Measurements from ENCODE around the gene SHH. TPM values are rescaled to one million over a fixed set of nuclear protein-coding genes. Genes with fewer than 3 reads are reported as not detected.

SHH gene
- total and polyA plus RNA-seq, 7 experiments from 2014 or later, result not detected

- CTCF ChIA-PET, result no interaction called here
- no peaks in the 10 kb centered on the region for H3K27me3 ChIP-seq (ENCODE audit: control insufficient read depth in 2 of 2, insufficient read depth in 2 of 2, low read length in 2 of 2)
- Mint-ChIP-seq H3K27me3 (peaks cover 0 to 23% (median 7%) of the 10 kb centered on the region in 5 donors), H3K4me3 (no peak overlapping the region), H3K9me3 (no peaks in the 10 kb centered on the region), H3K4me1 (no peaks in the 10 kb centered on the region), H3K27ac (no peak overlapping the region), H3K36me3 (no peaks in the 10 kb centered on the region)
- H3K36me3 ChIP-seq (ENCODE audit: control insufficient read depth in 2 of 3, insufficient read depth in 3 of 3, low read length in 3 of 3), result no peaks in the 10 kb centered on the region
- H3K4me3 ChIP-seq (ENCODE audit: low read length), result no peak overlapping the region
- no peaks in the 10 kb centered on the region for H3K4me1 ChIP-seq (ENCODE audit: control insufficient read depth in 2 of 2, insufficient read depth in 2 of 2, low read length in 2 of 2)
- no peak overlapping the region for H3K27ac ChIP-seq (ENCODE audit: low read depth, low read length)
- ATAC-seq, result no peak
- no peak for DNase-seq
- intact Hi-C loops (cut with micrococcal nuclease), result no loop called here
- H3K9me3 ChIP-seq (ENCODE audit: control insufficient read depth in 2 of 3, low read length in 3 of 3), result no peaks in the 10 kb centered on the region
- POLR2A ChIA-PET, result no interaction called here
Observed at GRCh38 chr7:155830961-155831806, 18.9 kb upstream of the SHH start.

GRCh38 chr7:155829796-155830470 lies 17.7 kb upstream of the SHH start:
- Mint-ChIP-seq H3K9me3 (no peaks in the 10 kb centered on the region), H3K27ac (no peak overlapping the region), H3K27me3 (peaks cover 0 to 21% (median 12%) of the 10 kb centered on the region in 5 donors), H3K4me3 (no peak overlapping the region), H3K36me3 (no peaks in the 10 kb centered on the region), H3K4me1 (no peaks in the 10 kb centered on the region)
- ChIA-PET POLR2A (no interaction called here), CTCF (no interaction called here)
- DNase-seq (no peak), ATAC-seq (no peak)
- H3K9me3 ChIP-seq (ENCODE audit: control insufficient read depth in 2 of 3, low read length in 3 of 3), result no peaks in the 10 kb centered on the region
- H3K27me3 ChIP-seq (ENCODE audit: control insufficient read depth in 2 of 2, insufficient read depth in 2 of 2, low read length in 2 of 2), result no peaks in the 10 kb centered on the region
- no peak overlapping the region for H3K4me3 ChIP-seq (ENCODE audit: low read length)
- no peak overlapping the region for H3K27ac ChIP-seq (ENCODE audit: low read depth, low read length)
- no peaks in the 10 kb centered on the region for H3K36me3 ChIP-seq (ENCODE audit: control insufficient read depth in 2 of 3, insufficient read depth in 3 of 3, low read length in 3 of 3)
- intact Hi-C loops (cut with micrococcal nuclease), result no loop called here
- H3K4me1 ChIP-seq (ENCODE audit: control insufficient read depth in 2 of 2, insufficient read depth in 2 of 2, low read length in 2 of 2), result no peaks in the 10 kb centered on the region

- DNase-seq (no peak), ATAC-seq (no peak)
- CTCF ChIA-PET, result no interaction called here
- no peak overlapping the region for H3K4me3 Mint-ChIP-seq
- no peak overlapping the region for H3K27ac Mint-ChIP-seq
- H3K36me3 ChIP-seq (ENCODE audit: control insufficient read depth in 2 of 3, insufficient read depth in 3 of 3, low read length in 3 of 3), result no peaks in the 10 kb centered on the region
- no peak overlapping the region for H3K27ac ChIP-seq (ENCODE audit: low read depth, low read length)
- no peaks in the 10 kb centered on the region for H3K9me3 ChIP-seq (ENCODE audit: control insufficient read depth in 2 of 3, low read length in 3 of 3)
- H3K27me3 Mint-ChIP-seq, result peaks cover 2 to 47% (median 25%) of the 10 kb centered on the region in 5 donors
- intact Hi-C loops (cut with micrococcal nuclease), result no loop called here
- no peaks in the 10 kb centered on the region for H3K4me1 Mint-ChIP-seq
- no peaks in the 10 kb centered on the region for H3K27me3 ChIP-seq (ENCODE audit: control insufficient read depth in 2 of 2, insufficient read depth in 2 of 2, low read length in 2 of 2)
- POLR2A ChIA-PET, result no interaction called here
- no peak overlapping the region for H3K4me3 ChIP-seq (ENCODE audit: low read length)
- no peaks in the 10 kb centered on the region for H3K36me3 Mint-ChIP-seq
- no peaks in the 10 kb centered on the region for H3K4me1 ChIP-seq (ENCODE audit: control insufficient read depth in 2 of 2, insufficient read depth in 2 of 2, low read length in 2 of 2)
- no peaks in the 10 kb centered on the region for H3K9me3 Mint-ChIP-seq
Observed at GRCh38 chr7:155825336-155825735, 13.1 kb upstream of the SHH start.

GRCh38 chr7:155824227-155824886 lies 12.1 kb upstream of the SHH start:
- intact Hi-C loops (cut with micrococcal nuclease), result no loop called here
- no peaks in the 10 kb centered on the region for H3K4me1 ChIP-seq (ENCODE audit: control insufficient read depth in 2 of 2, insufficient read depth in 2 of 2, low read length in 2 of 2)
- ATAC-seq (no peak), DNase-seq (no peak)
- H3K27me3 Mint-ChIP-seq, result peaks cover 2 to 50% (median 25%) of the 10 kb centered on the region in 5 donors
- H3K27me3 ChIP-seq (ENCODE audit: control insufficient read depth in 2 of 2, insufficient read depth in 2 of 2, low read length in 2 of 2), result no peaks in the 10 kb centered on the region
- H3K4me3 Mint-ChIP-seq, result no peak overlapping the region
- no peak overlapping the region for H3K27ac Mint-ChIP-seq
- no peaks in the 10 kb centered on the region for H3K4me1 Mint-ChIP-seq
- ChIA-PET CTCF (no interaction called here), POLR2A (no interaction called here)
- no peaks in the 10 kb centered on the region for H3K36me3 ChIP-seq (ENCODE audit: control insufficient read depth in 2 of 3, insufficient read depth in 3 of 3, low read length in 3 of 3)
- H3K9me3 ChIP-seq (ENCODE audit: control insufficient read depth in 2 of 3, low read length in 3 of 3), result no peaks in the 10 kb centered on the region
- H3K9me3 Mint-ChIP-seq, result no peaks in the 10 kb centered on the region
- no peaks in the 10 kb centered on the region for H3K36me3 Mint-ChIP-seq
- H3K4me3 ChIP-seq (ENCODE audit: low read length), result no peak overlapping the region
- H3K27ac ChIP-seq (ENCODE audit: low read depth, low read length), result no peak overlapping the region

- Histone ChIP-seq H3K27me3 (ENCODE audit: control insufficient read depth in 2 of 2, insufficient read depth in 2 of 2, low read length in 2 of 2) (no peaks in the 10 kb centered on the region), H3K27ac (ENCODE audit: low read depth, low read length) (no peak overlapping the region), H3K4me1 (ENCODE audit: control insufficient read depth in 2 of 2, insufficient read depth in 2 of 2, low read length in 2 of 2) (no peaks in the 10 kb centered on the region), H3K9me3 (ENCODE audit: control insufficient read depth in 2 of 3, low read length in 3 of 3) (no peaks in the 10 kb centered on the region), H3K36me3 (ENCODE audit: control insufficient read depth in 2 of 3, insufficient read depth in 3 of 3, low read length in 3 of 3) (no peaks in the 10 kb centered on the region), H3K4me3 (ENCODE audit: low read length) (no peak overlapping the region)
- ATAC-seq (no peak), DNase-seq (no peak)
- POLR2A ChIA-PET, result no interaction called here
- Mint-ChIP-seq H3K4me1 (no peaks in the 10 kb centered on the region), H3K27ac (no peak overlapping the region), H3K4me3 (no peak overlapping the region), H3K27me3 (peaks cover 2 to 37% (median 19%) of the 10 kb centered on the region in 5 donors), H3K9me3 (peaks cover 0 to 1% (median 0%) of the 10 kb centered on the region in 11 donors), H3K36me3 (no peaks in the 10 kb centered on the region)
- intact Hi-C loops (cut with micrococcal nuclease), result no loop called here
- CTCF ChIA-PET, result no interaction called here
Observed at GRCh38 chr7:155821851-155822250, 9.6 kb upstream of the SHH start.

- no peaks in the 10 kb centered on the region for H3K27me3 ChIP-seq (ENCODE audit: control insufficient read depth in 2 of 2, insufficient read depth in 2 of 2, low read length in 2 of 2)
- H3K4me3 ChIP-seq (ENCODE audit: low read length), result no peak overlapping the region
- Mint-ChIP-seq H3K4me3 (no peak overlapping the region), H3K27ac (no peak overlapping the region), H3K36me3 (no peaks in the 10 kb centered on the region), H3K27me3 (peaks cover 3 to 29% (median 19%) of the 10 kb centered on the region in 5 donors), H3K4me1 (peaks cover 0 to 1% (median 0%) of the 10 kb centered on the region in 7 donors), H3K9me3 (peaks cover 0 to 1% (median 0%) of the 10 kb centered on the region in 11 donors)
- CTCF ChIA-PET, result no interaction called here
- H3K9me3 ChIP-seq (ENCODE audit: control insufficient read depth in 2 of 3, low read length in 3 of 3), result no peaks in the 10 kb centered on the region
- H3K27ac ChIP-seq (ENCODE audit: low read depth, low read length), result no peak overlapping the region
- H3K36me3 ChIP-seq (ENCODE audit: control insufficient read depth in 2 of 3, insufficient read depth in 3 of 3, low read length in 3 of 3), result no peaks in the 10 kb centered on the region
- ATAC-seq (no peak), DNase-seq (no peak)
- no peaks in the 10 kb centered on the region for H3K4me1 ChIP-seq (ENCODE audit: control insufficient read depth in 2 of 2, insufficient read depth in 2 of 2, low read length in 2 of 2)
- POLR2A ChIA-PET, result no interaction called here
- intact Hi-C loops (cut with micrococcal nuclease), result no loop called here
Observed at GRCh38 chr7:155820788-155821187, 8.5 kb upstream of the SHH start.
